Neural cell (in vitro differentiated cells): ENCODE data around the gene C1orf232. TPM values are rescaled to one million over a fixed set of nuclear protein-coding genes. Genes with fewer than 3 reads are reported as not detected.

Source experiments
- H2AFZ ChIP-seq: fragments of 200-600, 300-800 bp; sonication (generic), shearing (Covaris generic); 2 replicates; pipeline ENCODE4 v1.6.0; 2014; ENCODE audit warnings: low read depth, mild to moderate bottlenecking, antibody characterized with exemption, low read length, moderate library complexity
- H3F3A ChIP-seq: fragments of 200-600 bp; shearing (Covaris generic); 2 replicates; pipeline ENCODE4 v1.6.1; 2016; ENCODE audit warnings: mild to moderate bottlenecking, moderate library complexity, mixed read lengths, antibody characterized with exemption, low read length; ENCODE audit not compliant: insufficient read depth, poor library complexity, severe bottlenecking
- H3K27ac ChIP-seq: fragments of 200-600, 300-800 bp; sonication (generic), shearing (Covaris generic); 2 replicates; pipeline ENCODE4 v1.5.1; 2014; ENCODE audit warnings: mild to moderate bottlenecking, low read length, moderate library complexity
- H3K27me3 ChIP-seq: fragments of 300-800, 200-600 bp; sonication (generic), shearing (Covaris generic); 2 replicates; pipeline ENCODE4 v1.6.0; 2014; ENCODE audit warnings: mild to moderate bottlenecking, low read depth, low read length, moderate library complexity; ENCODE audit not compliant: insufficient read depth
- H3K36me3 ChIP-seq: fragments of 300-800, 200-600 bp; sonication (generic), shearing (Covaris generic); 2 replicates; pipeline ENCODE4 v1.5.1; 2014; ENCODE audit warnings: mild to moderate bottlenecking, antibody characterized with exemption, low read length, moderate library complexity; ENCODE audit not compliant: insufficient read depth
- H3K4me2 ChIP-seq: fragments of 300-800, 200-600 bp; sonication (generic), shearing (Covaris generic); 2 replicates; pipeline ENCODE4 v1.6.0; 2014; ENCODE audit warnings: mild to moderate bottlenecking, low read length
- H3K4me3 ChIP-seq: fragments of 300-800, 200-600 bp; sonication (generic), shearing (Covaris generic); 2 replicates; pipeline ENCODE4 v1.5.1; 2014; ENCODE audit warnings: mild to moderate bottlenecking, low read length, moderate library complexity
- H3K79me2 ChIP-seq: fragments of 200-600 bp; shearing (Covaris generic); replicated peaks from 2 replicates; pipeline ENCODE4 v1.6.0; 2014; ENCODE audit warnings: mild to moderate bottlenecking, low read length, moderate library complexity; ENCODE audit not compliant: insufficient read depth
- H3K9ac ChIP-seq: fragments of 300-800, 200-600 bp; sonication (generic), shearing (Covaris generic); 2 replicates; pipeline ENCODE4 v1.6.1; 2016; ENCODE audit warnings: mild to moderate bottlenecking, low read length, mixed read lengths
- H3K9me2 ChIP-seq: fragments of 200-600 bp; shearing (Covaris generic); 2 replicates; pipeline ENCODE4 v1.6.1; 2016; ENCODE audit warnings: mild to moderate bottlenecking, low read length, mixed read lengths; ENCODE audit not compliant: insufficient read depth
- H3K9me3 ChIP-seq: fragments of 200-600, 300-800 bp; sonication (generic), shearing (Covaris generic); 2 replicates; pipeline ENCODE4 v1.6.1; 2016; ENCODE audit warnings: mild to moderate bottlenecking, mixed run types, low read length, moderate library complexity, mixed read lengths
- H4K20me1 ChIP-seq: fragments of 200-600 bp; shearing (Covaris generic); 2 replicates; pipeline ENCODE4 v1.6.1; 2016; ENCODE audit warnings: mild to moderate bottlenecking, mixed run types; ENCODE audit not compliant: insufficient read depth
- CTCF ChIP-seq: fragments of 450-650 bp; IDR thresholded peaks from 2 replicates; pipeline ENCODE4 v1.5.1; 2014; ENCODE audit warnings: antibody characterized with exemption, mild to moderate bottlenecking, moderate library complexity; ENCODE audit not compliant: poor library complexity, severe bottlenecking
- EP300 ChIP-seq: fragments of 450-650 bp; conservative IDR thresholded peaks from 2 replicates; pipeline ENCODE4 v1.6.1; 2014; ENCODE audit warnings: antibody characterized with exemption, mild to moderate bottlenecking, moderate library complexity; ENCODE audit not compliant: poor library complexity, severe bottlenecking
- EZH2 ChIP-seq: fragments of 200-600, 300-800 bp; shearing (Covaris generic), sonication (generic); IDR thresholded peaks from 2 replicates; pipeline ENCODE4 v1.6.1; 2014; ENCODE audit warnings: antibody characterized with exemption, low read length, borderline replicate concordance, mild to moderate bottlenecking; ENCODE audit not compliant: insufficient read depth, poor library complexity, severe bottlenecking
- MXI1 ChIP-seq: fragments of 450-650 bp; conservative IDR thresholded peaks from 2 replicates; pipeline ENCODE4 v1.6.1; 2014; ENCODE audit warnings: antibody characterized with exemption, mild to moderate bottlenecking; ENCODE audit not compliant: poor library complexity, severe bottlenecking
- POLR2AphosphoS5 ChIP-seq: IDR thresholded peaks from 2 replicates; pipeline ENCODE4 v1.6.1; 2012
- RAD21 ChIP-seq: fragments of 450-650 bp; conservative IDR thresholded peaks from 2 replicates; pipeline ENCODE4 v1.6.1; 2014; ENCODE audit warnings: antibody characterized with exemption, mild to moderate bottlenecking, moderate library complexity
- REST ChIP-seq: IDR thresholded peaks from 2 replicates; pipeline ENCODE4 v1.6.1; 2012; ENCODE audit warnings: borderline replicate concordance
- SMC3 ChIP-seq: fragments of 450-650 bp; conservative IDR thresholded peaks from 2 replicates; pipeline ENCODE4 v1.6.1; 2014; ENCODE audit warnings: antibody characterized with exemption, mild to moderate bottlenecking, moderate library complexity; ENCODE audit not compliant: poor library complexity
- TAF1 ChIP-seq: IDR thresholded peaks from 2 replicates; pipeline ENCODE4 v1.6.1; 2012; ENCODE audit warnings: low read depth
- polyA plus RNA-seq: library from polyadenylated mRNA; depleted of rRNA; stranded (reverse); fragments of >200 nt; gene quantifications from 2 replicates; pipeline ENCODE4 v1.2.3, GENCODE V29; 2014

C1orf232 gene
- polyA plus RNA-seq, 1 donor from 2014 or later, result not detected

GRCh38 chr1:26213335-26213905 is 44.7 kb upstream of the C1orf232 start:
- no peak overlapping the region for H3K4me3 ChIP-seq
- H3K36me3 ChIP-seq, result no peaks in the 10 kb centered on the region
- no peaks in the 10 kb centered on the region for H3K27me3 ChIP-seq
- no peaks in the 10 kb centered on the region for H3F3A ChIP-seq
- H4K20me1 ChIP-seq, result no peaks in the 10 kb centered on the region
- H3K9me3 ChIP-seq, result no peaks in the 10 kb centered on the region
- no peak overlapping the region for H3K27ac ChIP-seq
- no peak overlapping the region for H3K9ac ChIP-seq
- no peaks in the 10 kb centered on the region for H3K79me2 ChIP-seq
- no peaks in the 10 kb centered on the region for H3K9me2 ChIP-seq
- TF ChIP-seq SMC3, result no peak
- no peak for TF ChIP-seq POLR2AphosphoS5
- TF ChIP-seq EP300, result no peak
- TF ChIP-seq TAF1, result no peak
- TF ChIP-seq CTCF, result no peak
- TF ChIP-seq EZH2, result no peak
- TF ChIP-seq MXI1, result no peak
- TF ChIP-seq RAD21, result no peak
- TF ChIP-seq REST, result no peak
- no peak overlapping the region for H2AFZ ChIP-seq
- H3K4me2 ChIP-seq, result no peak overlapping the region

- Histone ChIP-seq H3K27me3 (no peaks in the 10 kb centered on the region), H4K20me1 (no peaks in the 10 kb centered on the region), H3K9me3 (no peaks in the 10 kb centered on the region), H3K4me3 (no peak overlapping the region), H3K4me2 (no peak overlapping the region), H3K9ac (no peak overlapping the region), H3F3A (no peaks in the 10 kb centered on the region), H2AFZ (no peak overlapping the region), H3K79me2 (no peaks in the 10 kb centered on the region), H3K27ac (no peak overlapping the region), H3K9me2 (no peaks in the 10 kb centered on the region), H3K36me3 (no peaks in the 10 kb centered on the region)
- TF ChIP-seq MXI1 (no peak), EZH2 (no peak), RAD21 (no peak), CTCF (no peak), SMC3 (no peak), POLR2AphosphoS5 (no peak), TAF1 (no peak), REST (no peak), EP300 (no peak)
Measured at GRCh38 chr1:26212726-26213125, 44.0 kb upstream of the C1orf232 start.
